CD1c-positive myeloid dendritic cell (primary cell): ENCODE results near the gene COL18A1.
"Not testable (repeated sequence)": the region's sequence is repeated elsewhere in the genome, so short reads cannot be mapped to it uniquely, and the experiment has no call there.

ENCODE experiments used
- DNase-seq: peaks from one replicate; pipeline ENCODE4 v3.0.0-alpha.2; 2016; ENCODE audit errors: extremely low spot score

Gene COL18A1

GRCh38 chr21:45367402-45368351 lies 37.3 kb upstream of the COL18A1 start:
- no peak for DNase-seq

GRCh38 chr21:45369018-45369417 lies 35.9 kb upstream of the COL18A1 start:
- not testable (repeated sequence) for DNase-seq

GRCh38 chr21:45370575-45370974 lies 34.4 kb upstream of the COL18A1 start:
- no peak for DNase-seq

- DNase-seq: no peak
These were observed 33.9 kb upstream of the COL18A1 start for GRCh38 chr21:45371081-45371480.

GRCh38 chr21:45371655-45372054 lies 33.3 kb upstream of the COL18A1 start:
- DNase-seq: no peak

GRCh38 chr21:45372732-45373355 lies 32.1 kb upstream of the COL18A1 start:
- no peak for DNase-seq

- no peak for DNase-seq
These were observed 30.8 kb upstream of the COL18A1 start for GRCh38 chr21:45373991-45374816.

GRCh38 chr21:45374826-45375455 lies 30.0 kb upstream of the COL18A1 start:
- no peak for DNase-seq

- no peak for DNase-seq
These were observed 28.3 kb upstream of the COL18A1 start for GRCh38 chr21:45376459-45377324.

GRCh38 chr21:45377325-45377709 lies 27.6 kb upstream of the COL18A1 start:
- DNase-seq: no peak

- no peak for DNase-seq
These were observed 27.1 kb upstream of the COL18A1 start for GRCh38 chr21:45377866-45378257.

GRCh38 chr21:45378258-45378966 lies 26.6 kb upstream of the COL18A1 start:
- DNase-seq: no peak

GRCh38 chr21:45379171-45379900 lies 25.6 kb upstream of the COL18A1 start:
- no peak for DNase-seq

- DNase-seq: no peak
These were observed 25.0 kb upstream of the COL18A1 start for GRCh38 chr21:45379901-45380330.

GRCh38 chr21:45380566-45380965 lies 24.4 kb upstream of the COL18A1 start:
- no peak for DNase-seq

- no peak for DNase-seq
These were observed 23.8 kb upstream of the COL18A1 start for GRCh38 chr21:45381036-45381787.

GRCh38 chr21:45381865-45382696 lies 22.9 kb upstream of the COL18A1 start:
- no peak for DNase-seq

- DNase-seq: no peak
These were observed 22.3 kb upstream of the COL18A1 start for GRCh38 chr21:45382697-45382997.
